C4-2B (cell line): Measurements from ENCODE around the gene PGAM5.

Experiments used
- ZFX ChIP-seq: fragments of 450-650 bp; IDR thresholded peaks from 2 replicates; pipeline ENCODE4 v1.6.1; 2017
- TF ChIP-seq, protein P1 (sequence below): fragments of 450-650 bp; conservative IDR thresholded peaks from 2 replicates; pipeline ENCODE4 v1.5.1; 2017; ENCODE audit warnings: mild to moderate bottlenecking

DNA sequence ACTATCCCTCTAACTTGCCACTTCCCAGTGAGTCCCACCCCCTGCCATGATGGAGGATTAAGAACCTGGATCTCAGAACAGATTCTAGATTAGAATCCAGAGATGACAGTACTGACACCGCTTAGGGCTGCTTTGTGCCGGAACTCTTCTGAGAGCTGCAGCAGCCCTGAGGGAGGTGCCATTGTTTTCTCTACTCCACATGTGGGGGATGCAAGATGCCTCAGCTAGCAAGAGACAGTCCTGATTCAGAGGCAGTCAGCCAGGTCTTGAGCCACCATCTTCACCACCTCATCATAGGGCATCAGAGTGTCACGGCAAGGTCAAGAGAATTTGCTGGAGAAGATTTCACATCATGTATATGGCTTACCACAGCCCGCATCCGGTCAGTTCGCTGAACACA lies 3.4 kb upstream of the PGAM5 start:
- TF ChIP-seq, protein P1, sequence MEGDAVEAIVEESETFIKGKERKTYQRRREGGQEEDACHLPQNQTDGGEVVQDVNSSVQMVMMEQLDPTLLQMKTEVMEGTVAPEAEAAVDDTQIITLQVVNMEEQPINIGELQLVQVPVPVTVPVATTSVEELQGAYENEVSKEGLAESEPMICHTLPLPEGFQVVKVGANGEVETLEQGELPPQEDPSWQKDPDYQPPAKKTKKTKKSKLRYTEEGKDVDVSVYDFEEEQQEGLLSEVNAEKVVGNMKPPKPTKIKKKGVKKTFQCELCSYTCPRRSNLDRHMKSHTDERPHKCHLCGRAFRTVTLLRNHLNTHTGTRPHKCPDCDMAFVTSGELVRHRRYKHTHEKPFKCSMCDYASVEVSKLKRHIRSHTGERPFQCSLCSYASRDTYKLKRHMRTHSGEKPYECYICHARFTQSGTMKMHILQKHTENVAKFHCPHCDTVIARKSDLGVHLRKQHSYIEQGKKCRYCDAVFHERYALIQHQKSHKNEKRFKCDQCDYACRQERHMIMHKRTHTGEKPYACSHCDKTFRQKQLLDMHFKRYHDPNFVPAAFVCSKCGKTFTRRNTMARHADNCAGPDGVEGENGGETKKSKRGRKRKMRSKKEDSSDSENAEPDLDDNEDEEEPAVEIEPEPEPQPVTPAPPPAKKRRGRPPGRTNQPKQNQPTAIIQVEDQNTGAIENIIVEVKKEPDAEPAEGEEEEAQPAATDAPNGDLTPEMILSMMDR, result no peak
- TF ChIP-seq ZFX, result no peak
